Measurements from ENCODE around the gene PPP1R9B. TPM values are rescaled to one million over a fixed set of nuclear protein-coding genes. Genes with fewer than 3 reads are reported as not detected.

The PPP1R9B gene
- total RNA-seq: 10 to 100 TPM; 13.5 to 34.6 (median 17.7) TPM
- 10 to 100 TPM; 14.3 to 29.2 TPM for polyA plus RNA-seq

DNA sequence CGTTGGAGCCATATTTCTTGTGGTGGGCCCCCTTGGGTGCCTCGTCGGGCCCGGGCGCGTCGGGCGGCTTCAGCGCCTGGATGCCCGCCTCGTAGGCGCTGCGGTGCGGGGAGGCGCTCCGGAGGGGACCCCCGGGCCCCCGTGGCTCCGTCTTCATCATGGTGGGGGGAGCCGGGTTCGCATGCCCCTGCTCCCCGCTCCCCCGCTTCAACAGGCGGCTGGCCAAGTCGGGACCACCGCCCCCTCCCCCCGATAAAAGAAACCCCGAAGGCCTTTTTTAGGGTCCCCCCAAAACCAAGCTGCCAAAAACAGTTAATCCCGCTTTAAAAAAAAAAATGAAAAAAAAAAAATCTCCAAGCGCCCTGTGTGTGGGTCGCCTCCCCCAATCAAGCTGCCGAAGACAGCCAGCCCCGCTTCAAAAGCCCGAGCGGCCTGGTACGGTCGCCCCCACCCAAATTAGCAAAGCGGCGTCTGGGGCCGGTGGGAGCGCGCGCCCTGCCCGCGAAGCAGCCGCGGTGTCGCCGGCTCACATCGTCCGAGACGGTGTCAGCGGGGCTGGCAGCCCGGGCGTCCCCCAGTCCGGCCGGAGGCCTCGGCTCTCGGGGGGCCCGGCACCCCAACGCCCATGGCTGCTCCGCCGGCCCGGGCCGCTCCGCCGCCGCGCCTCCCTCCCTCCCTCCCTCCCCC, at the start of gene PPP1R9B:
Gene PPP1R9B, minus strand, starts transcription at position 324 of the 687 bp plus-strand sequence. Its CDS starts 164 bp downstream, at position 160.
- DNase-seq (peak in 3 of 6 donors; percentile 48 to 69 (median 52)), ATAC-seq (peak in 2 of 4 donors; percentile 1 to 7), FAIRE-seq (no peak)
- Histone ChIP-seq H3K27me3 (no peaks in the 10 kb centered on the region), H3K9me3 (no peaks in the 10 kb centered on the region), H3K4me1 (peaks cover 10 to 16% (median 16%) of the 10 kb centered on the region in 3 donors), H3K36me3 (no peaks in the 10 kb centered on the region), H3K4me3 (peak within 1 kb of the TSS; percentile 70 to 93 (median 80)), H3K27ac (peak within 1 kb of the TSS; percentile 53 to 86 (median 78))
- WGBS, 2 donors: 0 to 1% methylated on average over 49 to 69 of the region's 69 CpGs
- intact Hi-C loops (cut with DNase I): no loop called here
- TF ChIP-seq, protein P1, sequence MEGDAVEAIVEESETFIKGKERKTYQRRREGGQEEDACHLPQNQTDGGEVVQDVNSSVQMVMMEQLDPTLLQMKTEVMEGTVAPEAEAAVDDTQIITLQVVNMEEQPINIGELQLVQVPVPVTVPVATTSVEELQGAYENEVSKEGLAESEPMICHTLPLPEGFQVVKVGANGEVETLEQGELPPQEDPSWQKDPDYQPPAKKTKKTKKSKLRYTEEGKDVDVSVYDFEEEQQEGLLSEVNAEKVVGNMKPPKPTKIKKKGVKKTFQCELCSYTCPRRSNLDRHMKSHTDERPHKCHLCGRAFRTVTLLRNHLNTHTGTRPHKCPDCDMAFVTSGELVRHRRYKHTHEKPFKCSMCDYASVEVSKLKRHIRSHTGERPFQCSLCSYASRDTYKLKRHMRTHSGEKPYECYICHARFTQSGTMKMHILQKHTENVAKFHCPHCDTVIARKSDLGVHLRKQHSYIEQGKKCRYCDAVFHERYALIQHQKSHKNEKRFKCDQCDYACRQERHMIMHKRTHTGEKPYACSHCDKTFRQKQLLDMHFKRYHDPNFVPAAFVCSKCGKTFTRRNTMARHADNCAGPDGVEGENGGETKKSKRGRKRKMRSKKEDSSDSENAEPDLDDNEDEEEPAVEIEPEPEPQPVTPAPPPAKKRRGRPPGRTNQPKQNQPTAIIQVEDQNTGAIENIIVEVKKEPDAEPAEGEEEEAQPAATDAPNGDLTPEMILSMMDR (IDR thresholded peaks at IDR 0.05): no peak

DNA sequence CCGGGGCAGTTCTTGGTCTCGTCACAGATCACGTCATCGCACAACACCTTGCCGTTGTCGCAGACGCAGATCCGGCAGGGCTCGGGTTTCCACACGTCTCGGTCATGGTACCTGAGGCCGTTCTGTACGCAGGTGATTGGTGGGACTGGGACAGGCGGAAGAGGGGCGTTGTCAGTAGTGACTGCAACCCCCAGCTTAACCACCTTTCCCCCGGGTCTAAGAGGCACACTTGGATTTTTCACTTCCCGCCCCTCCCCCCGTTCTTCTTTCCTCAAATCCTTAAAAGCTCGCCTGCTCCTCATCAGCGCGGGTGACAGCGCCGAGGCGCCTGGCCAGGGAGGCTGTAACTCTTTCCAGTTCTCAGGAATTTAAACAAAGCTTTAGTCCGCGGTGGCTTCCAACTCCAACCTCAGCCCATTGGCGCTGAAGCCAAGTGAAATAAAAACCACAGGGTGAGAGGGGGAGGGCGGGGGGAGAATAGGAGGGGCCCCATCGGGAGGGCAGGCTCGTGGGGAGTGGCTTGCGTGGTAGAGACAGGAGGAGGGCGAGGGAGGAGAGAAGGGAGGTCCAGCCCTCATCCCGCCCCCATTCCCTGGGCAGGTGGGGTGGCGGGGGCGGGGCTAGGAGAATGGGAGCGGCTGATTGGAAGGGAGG, 49.5 kb upstream of the PPP1R9B start:
- peaks cover 0 to 6% (median 2%) of the 10 kb centered on the region in 4 donors for H3K27me3 ChIP-seq
- peak; percentile 94 for FAIRE-seq

DNA sequence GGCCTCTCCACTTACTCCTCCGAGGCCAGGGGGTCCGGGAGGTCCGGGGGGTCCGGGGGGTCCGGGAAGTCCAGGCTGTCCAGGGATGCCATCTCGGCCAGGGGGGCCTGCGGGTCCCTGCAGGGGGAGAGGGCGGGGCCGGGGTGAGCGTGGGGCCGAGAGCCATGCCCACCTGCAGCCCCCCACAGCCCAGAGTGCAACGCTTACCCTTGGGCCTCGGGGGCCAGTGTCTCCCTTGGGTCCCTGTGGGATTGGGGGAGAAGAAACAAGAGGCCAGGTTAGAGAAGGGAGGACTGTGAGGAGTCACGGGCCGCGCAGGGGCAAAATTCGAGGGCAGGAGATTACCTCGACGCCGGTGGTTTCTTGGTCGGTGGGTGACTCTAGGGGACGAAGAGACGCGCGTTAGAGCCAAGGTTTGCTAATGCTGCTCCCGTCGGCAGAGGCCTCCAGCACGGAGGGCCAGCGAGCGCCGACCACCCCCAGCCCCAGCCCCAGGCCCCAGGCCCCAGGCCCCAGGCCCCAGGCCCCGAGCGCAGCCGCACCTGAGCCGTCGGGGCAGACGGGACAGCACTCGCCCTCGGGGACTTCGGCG, 48.8 kb upstream of the PPP1R9B start:
- Histone ChIP-seq H3K4me1 (peaks cover 0 to 4% (median 3%) of the 10 kb centered on the region in 3 donors), H3K9me3 (no peaks in the 10 kb centered on the region), H3K27ac (peak overlapping the region; percentile 20 to 79 (median 42)), H3K4me3 (peak overlapping the region in 2 of 4 donors; percentile 23 to 51), H3K36me3 (no peaks in the 10 kb centered on the region), H3K27me3 (peaks cover 0 to 6% (median 2%) of the 10 kb centered on the region in 4 donors)
- DNase-seq (peak in 2 of 6 donors; percentile 61 to 75), FAIRE-seq (no peak), ATAC-seq (no peak)
- WGBS, 2 donors: 36% methylated on average over 41 of the region's 41 CpGs
- intact Hi-C loops (cut with DNase I): no loop called here
- TF ChIP-seq, protein P1 (IDR thresholded peaks at IDR 0.05): no peak

More for the DNA sequence above, 49.5 kb upstream of the PPP1R9B start:
- Histone ChIP-seq H3K4me3 (peak overlapping the region; percentile 13 to 51 (median 34)), H3K4me1 (peaks cover 0 to 4% (median 3%) of the 10 kb centered on the region in 3 donors), H3K9me3 (no peaks in the 10 kb centered on the region), H3K36me3 (no peaks in the 10 kb centered on the region), H3K27ac (peak overlapping the region; percentile 20 to 79 (median 42))
- DNase-seq (peak; percentile 83 to 93 (median 88)), ATAC-seq (peak; percentile 86 to 91 (median 90))
- intact Hi-C loops (cut with DNase I): loop anchor here in 2 of 3 donors (2.0 to 5.0 kb wide), 3 partner anchors 72 to 97 kb away; partner anchors contain the start of gene TMEM92 (in 1 of the 2)
- TF ChIP-seq, protein P1 (IDR thresholded peaks at IDR 0.05): no peak
- WGBS, 2 donors: 1% methylated on average over 35 to 36 of the region's 36 CpGs

- Histone ChIP-seq H3K27me3 (peaks cover 0 to 6% (median 2%) of the 10 kb centered on the region in 4 donors), H3K27ac (peak overlapping the region in 1 of 4 donors; percentile 15), H3K9me3 (no peaks in the 10 kb centered on the region), H3K36me3 (no peaks in the 10 kb centered on the region), H3K4me1 (peaks cover 0 to 4% (median 3%) of the 10 kb centered on the region in 3 donors), H3K4me3 (no peak overlapping the region)
- DNase-seq: peak in 2 of 6 donors; percentile 62 to 76
- no peak for FAIRE-seq
- no peak for ATAC-seq
- TF ChIP-seq, protein P1 (IDR thresholded peaks at IDR 0.05): peak; percentile 28 to 41 (median 36)
- intact Hi-C loops (cut with DNase I): no loop called here
- 16 to 26% methylated on average over 7 of the region's 7 CpGs for WGBS, 2 donors
Measured at GRCh38 chr17:50198026-50198669, 47.7 kb upstream of the PPP1R9B start.
